COLO829 (cell line): ENCODE results near the gene PDZRN3.

Experiments
- DNase-seq: peaks from one replicate; pipeline ENCODE4 v3.0.0; 2012; ENCODE audit warnings: low spot score

Gene PDZRN3

DNA sequence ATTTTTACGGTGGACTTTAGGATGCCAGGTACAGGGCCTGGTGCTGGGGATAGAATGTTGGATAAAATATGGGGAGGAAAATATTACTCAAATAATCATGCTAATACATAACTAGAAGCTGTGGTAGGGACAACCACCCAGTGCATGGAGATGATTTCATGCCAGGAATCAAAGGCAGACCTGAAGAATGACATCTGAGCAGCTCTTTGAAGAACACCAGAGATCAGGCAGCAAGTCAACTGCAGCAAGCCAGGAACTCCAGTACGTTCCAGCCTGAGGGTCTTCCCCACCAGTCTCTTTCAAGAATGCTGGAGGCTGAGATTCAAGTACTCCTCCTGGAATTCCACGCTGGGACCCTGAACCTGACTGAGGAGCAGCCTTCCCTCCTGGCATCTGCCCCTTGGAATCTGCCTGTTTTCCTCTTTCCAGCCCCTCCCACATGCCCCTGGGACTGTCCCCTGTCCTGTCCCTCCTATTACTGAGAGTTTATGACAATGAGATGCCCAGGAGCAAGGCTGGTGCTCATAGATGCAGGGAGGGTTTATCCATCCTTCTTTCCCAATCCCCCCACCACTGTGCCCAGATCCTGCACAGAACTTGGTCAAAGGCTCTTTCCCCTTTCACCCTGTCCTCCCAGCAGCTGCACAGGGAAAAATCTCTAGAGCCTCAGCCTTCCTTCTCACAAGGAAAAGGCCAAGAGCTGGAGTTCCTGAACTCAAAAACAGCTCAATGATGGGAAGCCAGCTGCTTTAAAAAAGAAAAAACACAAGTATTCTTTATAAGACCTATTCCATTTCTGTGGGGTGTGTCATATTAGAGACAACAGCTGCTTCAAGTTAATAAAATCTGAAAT lies 68.0 kb downstream of the PDZRN3 start:
- no peak for DNase-seq

DNA sequence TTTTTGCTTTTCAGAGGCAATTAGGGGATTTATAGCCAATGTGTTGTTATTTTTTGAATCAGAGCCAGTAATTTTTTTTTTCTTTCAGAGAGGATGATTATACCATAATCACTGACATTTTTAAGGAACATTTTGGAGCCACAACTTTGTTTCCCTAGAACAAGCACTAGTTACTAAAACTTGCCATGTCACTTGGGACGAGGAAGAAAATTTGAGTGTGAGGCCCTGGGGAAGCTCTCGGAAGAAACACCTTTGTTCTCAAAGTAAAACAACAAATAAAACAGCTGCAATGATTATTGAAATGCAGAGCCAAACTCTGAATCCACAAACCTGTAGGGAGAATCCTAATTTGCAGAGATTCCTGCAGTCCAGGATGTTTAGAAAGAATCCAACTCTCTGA lies 69.7 kb downstream of the PDZRN3 start:
- DNase-seq: no peak

DNA sequence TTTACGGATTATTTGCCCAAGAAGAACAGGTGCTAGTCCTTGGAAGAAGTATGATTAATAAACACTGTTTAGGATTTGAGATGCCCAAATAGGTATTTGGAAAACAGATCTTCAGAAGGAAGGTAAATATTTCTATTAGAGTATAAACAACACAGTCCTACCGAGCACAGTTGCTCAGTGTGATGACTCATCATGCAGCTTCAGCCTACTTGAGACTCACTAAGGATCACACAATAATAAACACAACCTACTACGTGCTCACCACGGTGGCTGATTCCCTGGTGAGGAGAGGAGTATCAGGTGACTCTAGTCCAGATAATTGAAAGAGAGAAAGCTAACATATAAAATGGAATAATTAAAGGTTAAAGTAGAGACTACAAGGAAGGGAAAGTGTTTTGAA lies 72.0 kb downstream of the PDZRN3 start:
- DNase-seq: no peak

DNA sequence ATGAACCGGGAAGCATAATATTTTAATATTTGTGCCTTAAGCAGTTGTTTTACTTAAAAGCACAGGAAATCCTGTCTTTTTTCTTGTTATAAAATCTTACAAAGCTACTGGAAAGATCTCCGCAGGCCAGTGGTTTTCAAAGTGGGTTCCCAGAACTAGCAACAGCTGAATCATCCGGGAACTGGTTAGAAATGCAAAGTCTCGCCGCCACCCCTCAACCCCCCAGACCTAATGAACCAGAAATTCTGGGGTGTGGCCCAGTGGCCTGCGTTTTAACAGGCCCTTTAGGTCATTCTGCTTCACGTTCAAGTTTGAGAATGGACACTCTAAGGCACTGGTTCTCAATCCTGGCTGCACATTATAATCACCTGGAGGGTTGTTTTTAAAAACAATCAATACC lies 74.7 kb downstream of the PDZRN3 start:
- no peak for DNase-seq

DNA sequence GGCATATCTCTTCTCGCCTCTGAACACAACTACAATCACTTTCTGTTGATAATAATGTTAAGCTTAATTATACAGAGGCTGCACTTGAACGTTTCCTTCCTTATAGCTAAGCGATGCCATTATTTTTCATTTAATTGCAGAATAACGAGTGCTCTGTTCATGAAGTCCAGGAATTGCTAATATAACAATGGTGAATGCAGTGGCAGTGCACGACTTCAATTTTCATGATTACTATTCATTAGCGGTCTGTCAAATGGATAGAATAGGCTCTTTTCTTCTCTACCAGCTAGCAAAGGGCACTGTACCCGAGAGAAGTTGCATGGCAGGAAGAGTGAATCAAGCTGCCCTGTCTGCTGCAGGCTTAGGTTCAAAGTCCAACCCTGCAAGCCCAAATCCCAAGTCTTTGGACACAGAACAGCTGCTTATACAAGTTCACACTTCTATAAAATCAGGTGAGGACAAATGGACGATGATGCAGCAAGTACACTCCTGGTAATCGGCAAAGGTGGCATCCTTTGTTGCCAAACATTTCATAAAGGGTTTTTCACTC lies 75.6 kb downstream of the PDZRN3 start:
- DNase-seq: peak; percentile 81

DNA sequence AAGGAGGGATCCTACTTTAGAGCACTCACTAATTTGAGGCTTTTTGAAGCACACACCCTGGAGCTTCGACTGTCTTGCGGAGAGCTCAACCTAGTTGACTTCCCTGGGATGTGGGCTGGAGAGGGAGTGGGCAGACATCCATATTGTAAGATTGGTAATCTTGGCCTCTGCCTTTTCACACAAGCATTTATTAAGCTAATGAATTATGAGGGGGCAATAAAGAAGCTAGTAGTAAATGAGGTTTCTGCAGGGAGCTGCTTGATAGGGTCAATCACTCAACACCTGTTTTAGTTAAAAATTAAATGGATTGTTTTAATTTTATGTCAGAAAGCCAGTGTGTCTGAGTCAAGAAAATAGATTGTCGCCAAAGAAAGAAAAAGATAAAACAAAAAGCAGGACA lies 76.3 kb downstream of the PDZRN3 start:
- DNase-seq: no peak

DNA sequence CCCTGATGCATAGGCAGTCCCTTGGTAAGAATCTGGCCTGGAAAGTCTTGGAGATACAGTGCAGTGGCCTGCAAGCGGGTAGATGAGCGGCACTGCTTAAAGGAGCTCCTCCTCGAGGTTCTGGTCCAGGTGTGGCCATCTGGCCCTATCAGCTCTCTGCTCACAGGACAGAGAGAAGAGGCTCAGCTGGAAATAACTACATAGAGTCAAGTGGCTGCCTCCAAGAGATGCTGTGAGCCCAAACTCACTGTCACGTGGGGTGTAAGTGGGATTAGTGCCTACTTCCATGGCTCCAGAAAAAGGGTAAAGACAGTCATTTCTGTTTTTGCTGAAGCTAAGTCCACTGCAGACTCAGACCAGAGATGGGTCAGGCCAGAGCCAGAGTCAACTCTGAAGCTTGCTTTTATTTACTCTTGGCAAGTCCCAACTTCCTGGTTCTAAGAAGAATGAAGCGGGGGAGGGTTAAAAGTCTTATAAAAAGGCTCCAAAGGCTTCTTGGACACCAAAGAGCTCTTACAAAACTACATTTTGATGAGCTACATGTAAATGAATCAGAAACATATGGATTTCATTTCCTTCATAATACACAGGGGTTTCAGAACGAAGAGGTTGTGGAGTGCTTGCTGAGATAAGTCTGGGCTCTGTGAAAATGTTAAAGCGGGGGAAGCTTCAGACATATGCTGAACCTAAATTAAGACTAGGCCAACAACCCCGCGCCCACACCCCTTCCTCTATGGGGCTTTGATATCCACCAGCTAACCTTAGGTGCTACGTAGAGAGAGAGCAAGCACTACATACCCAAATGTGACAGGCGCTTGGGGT lies 77.1 kb downstream of the PDZRN3 start:
- DNase-seq: no peak

DNA sequence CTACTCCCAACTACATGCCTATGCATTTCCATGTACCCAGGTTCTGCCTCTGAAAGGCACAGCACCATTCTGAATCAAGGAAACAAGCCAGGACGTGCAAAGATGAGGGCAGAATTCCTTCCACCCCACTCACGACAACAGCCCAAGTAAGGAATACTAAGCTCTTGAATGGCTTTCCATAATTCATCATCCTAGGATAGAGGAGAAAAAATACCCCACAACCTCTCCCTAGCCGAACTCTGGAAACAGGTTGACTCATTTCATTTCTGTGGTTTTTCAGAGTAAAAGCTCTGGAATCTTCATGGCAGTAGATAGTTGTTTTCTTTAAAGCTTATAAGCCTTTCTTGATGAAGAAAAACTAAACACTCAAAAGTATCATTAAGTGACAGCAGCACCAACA lies 77.8 kb downstream of the PDZRN3 start:
- no peak for DNase-seq

DNA sequence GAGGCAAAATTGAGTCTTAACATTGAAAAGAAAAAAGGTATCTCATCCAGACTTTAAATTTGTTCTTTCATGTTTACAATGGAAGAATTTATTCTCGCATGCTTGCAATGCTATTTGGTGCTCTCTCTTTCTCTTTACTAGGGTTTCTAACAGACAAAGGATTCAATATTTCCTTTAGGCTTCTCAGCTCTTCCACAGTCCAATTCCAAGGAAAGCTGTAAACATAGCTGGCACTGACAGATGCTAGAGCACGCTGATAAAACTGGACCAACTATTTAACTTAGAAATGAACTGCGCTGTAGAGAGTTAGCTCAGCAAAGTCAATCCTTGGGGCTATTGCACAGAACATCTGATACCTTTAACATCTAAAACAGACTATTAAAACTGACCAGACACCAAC lies 81.3 kb downstream of the PDZRN3 start:
- DNase-seq: no peak

DNA sequence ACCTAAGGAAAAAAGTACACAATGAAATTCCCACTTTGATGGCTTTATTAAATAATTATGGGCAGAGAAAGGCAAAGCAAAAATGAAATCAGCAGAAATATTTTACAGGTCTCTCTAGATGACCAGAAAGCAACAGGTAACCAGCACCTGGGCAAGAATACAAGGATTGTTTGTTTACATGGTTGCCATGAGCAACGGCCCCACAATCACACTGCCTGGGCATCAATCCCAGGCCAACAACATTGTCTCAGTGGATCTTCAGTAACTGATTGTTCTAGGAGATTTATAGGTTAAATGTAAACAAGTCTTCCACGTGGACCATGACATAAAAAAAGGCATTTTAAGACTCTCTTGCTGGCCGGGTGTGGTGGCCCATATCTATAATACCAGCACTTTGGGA lies 82.6 kb downstream of the PDZRN3 start:
- DNase-seq: no peak

DNA sequence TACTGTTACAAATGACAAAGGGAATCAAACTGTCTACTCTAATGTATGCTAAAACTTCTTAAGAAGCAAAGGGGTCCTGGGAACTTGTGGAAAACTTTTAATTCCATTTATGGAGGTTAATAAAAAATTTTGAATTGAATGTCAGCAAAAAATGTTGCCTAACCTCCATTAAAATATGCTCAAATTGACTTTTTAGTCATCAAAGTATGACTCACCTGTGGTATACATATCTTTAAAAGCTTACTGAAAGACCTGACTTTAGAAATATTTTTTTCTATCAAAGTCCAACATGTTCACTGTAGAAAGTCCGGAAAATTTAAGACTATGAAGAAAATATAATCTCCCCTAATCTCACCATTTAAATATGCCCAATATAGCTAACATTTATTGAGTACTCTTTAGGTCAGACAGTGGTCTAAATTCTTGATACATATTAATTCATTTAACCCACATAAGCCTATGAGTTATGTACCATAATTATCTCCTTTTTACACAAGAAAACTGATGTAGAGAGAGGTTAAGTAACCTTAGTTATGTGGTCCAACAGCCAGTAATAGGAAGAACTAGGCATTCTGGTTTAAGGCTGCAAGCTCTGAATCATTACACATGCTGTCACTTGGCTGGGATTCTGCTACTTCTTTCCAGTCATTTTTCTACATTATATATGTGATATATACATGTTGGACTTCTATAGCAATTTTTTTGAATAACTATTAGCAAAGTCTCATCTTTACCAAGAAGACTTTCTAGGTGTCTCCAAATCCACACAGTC lies 83.6 kb downstream of the PDZRN3 start:
- DNase-seq: no peak

DNA sequence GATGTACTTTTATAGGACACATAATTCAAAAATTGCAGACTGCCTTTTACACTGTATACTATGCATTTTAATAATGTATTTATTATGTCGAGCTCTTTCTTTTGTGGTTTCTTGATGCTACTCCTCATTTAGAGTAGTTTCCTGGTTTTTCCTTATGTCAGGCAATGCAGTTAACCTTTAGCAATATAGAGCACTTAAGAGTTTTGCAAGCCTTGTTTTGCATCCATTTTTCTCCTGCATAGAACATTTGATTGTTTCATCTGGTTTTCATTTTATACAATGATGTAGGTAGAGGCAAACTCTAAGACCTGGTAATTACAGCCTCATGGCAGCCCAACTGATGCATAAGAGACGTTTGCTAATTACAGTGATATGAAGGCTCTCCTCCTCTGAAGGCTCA lies 86.3 kb downstream of the PDZRN3 start:
- no peak for DNase-seq

DNA sequence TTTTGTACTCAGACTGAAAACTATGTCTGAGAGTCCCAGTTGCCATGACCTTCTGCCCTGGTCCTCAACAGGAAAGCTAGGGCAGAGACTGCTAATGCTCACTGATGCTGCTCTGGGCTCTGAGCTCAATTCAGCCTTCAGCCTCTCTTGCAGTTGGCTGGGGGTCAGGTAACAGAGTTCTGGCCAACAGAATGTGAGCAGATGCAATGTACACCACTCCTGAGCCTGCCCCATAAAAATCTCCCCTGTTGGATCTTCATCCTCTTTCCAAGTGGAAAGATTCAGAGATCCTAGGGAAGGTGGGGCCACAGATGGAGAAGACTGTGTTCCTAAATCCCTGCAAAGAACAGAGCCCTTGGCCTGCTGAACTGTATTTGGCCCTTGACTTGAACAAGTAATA lies 87.8 kb downstream of the PDZRN3 start:
- no peak for DNase-seq

DNA sequence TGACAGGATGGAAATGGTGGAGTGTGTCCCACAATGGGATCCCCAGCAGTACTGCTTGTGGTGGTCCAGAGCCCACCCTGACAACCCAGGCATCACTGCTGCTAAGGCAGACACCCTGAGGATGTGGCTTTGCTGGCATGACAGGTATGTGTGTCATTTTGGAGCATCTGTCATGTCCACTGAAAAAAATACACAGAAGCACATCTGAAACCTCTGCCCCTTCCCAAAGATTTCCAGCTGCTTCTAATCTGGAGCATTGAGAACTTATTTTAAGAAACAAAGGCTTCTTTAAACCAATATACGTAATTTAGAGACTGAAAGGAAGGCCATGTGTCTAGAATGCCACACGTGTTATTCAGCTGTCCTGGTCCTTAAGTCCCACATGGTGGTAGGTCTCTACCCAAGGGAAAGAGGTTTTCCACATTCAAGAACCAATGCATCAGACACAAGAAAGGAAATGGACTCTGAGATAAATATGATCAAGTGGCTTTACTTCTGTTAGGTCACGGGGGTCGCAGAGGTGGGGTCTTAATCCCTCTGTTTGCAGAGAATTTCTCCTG lies 88.3 kb downstream of the PDZRN3 start:
- no peak for DNase-seq

DNA sequence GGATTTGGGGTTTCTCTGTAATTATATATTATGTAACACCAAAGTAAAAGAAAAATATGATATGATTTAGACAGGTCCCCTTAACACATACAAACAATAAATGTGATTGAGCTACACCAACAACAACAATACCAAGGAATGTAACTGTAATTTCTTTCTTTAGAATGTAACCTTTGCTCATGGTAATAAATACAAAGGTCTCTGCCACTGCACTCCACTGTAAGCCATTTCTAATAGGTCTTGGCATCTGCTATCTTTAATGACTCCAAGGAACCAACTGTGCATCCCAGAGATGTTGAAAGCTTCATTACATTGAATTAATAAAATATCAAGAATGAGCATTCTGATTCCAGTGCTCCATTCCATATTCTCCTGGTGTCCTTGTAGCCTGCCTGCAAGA lies 88.8 kb downstream of the PDZRN3 start:
- no peak for DNase-seq

DNA sequence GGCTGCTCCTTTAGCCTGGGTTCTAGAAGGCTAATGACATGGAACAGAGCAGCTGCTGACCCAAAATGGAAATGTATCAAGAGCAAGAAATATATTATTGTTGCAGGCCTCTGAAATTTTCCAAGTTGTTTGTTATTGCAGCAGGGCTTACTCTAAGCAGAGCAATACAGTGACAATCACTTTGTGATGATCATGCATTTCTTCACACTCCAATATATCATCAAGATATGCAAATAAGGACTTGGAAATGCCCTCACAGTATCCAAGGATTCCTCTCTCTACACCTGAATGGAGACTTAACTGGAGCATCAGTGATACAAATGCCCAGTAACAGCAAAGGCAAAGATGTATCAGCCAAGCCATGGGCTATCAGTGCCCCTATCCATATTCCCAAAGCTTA lies 89.6 kb downstream of the PDZRN3 start:
- no peak for DNase-seq

DNA sequence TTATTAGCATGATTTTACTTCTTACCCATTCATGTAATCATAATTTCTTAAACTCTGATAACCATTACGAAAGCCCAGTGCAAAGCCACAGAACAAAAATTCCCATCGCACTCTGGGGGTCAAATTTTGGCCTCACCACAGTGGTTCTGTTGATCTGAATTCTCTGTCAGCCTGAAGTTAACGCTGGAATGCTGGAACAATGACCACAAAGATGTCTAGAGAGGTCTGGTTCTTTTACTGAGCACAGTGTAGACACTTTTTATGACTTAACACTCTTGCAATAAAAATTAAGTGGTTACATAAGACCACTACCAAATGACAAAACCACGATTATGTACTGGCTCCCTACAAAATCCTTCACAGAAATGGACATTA lies 94.7 kb downstream of the PDZRN3 start:
- DNase-seq: no peak

DNA sequence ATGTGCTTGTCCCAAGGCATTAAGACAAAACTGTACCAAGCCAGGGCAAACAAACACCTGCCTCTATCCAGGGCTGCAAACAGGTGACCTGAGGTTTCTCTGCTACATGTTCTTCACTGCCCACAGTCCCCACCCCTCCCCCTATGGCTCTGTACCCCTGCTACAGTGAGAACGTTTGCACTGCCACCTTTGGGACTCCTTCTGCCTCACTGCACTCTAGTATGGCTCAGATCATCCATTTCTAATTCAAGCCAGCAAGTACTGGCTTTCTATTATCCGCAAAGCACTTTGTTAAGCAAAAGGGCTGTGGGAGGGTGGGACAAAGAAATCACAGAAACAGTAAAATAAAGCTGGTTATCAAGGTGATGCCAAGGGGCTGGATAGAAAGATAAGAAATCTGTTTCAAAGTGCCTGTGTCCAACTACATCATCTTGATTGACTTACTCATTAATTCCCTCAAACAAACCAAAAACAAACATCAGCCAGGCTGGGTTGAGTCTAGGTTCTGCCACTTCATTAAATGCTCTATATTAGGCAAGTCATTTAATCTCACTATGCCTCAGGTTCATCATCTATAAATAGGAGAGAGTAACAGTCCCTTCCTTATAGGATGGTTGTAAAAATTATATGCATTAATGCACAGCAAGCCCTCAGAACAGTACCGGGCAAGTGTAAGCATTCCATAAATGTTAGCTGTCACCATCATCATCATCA lies 95.3 kb downstream of the PDZRN3 start:
- no peak for DNase-seq

DNA sequence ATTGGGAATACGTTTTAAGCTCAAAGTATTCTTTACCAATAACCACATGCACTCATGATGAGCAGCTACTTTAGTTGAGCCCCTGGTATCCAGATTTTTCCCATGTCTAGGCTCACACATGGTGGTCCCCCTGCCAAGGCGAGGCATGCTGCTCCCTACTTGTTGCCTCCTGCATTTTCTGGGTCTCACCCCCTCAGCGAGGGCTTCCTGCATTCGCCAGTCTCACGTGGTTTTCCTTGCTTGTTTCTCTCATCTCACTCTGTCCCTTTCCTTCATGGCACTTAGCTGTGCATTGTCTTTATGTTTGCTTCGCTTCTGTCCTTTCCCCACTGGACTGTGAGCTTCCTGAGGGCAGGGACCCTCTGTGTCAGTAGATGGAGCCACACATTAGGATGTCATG lies 99.2 kb downstream of the PDZRN3 start:
- DNase-seq: no peak

DNA sequence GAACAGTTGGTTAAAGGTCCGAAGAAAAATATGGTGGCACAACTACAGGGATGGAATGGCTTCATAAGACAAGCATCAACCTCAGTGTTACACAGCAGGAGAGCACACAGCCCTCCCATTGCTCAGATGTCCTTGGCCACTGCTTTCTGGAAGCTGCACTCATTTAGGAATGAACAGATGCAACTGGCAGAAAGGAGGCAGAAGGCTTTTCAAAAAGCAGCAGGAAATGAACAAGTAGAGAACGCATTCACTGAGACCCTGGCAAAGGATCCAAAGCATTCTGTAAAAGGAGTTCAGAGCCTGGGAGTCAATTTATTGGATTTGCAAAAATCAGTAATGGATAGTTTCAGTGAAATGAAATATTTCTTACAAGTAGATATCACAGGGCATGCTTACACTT lies 101.1 kb downstream of the PDZRN3 start:
- DNase-seq: no peak

DNA sequence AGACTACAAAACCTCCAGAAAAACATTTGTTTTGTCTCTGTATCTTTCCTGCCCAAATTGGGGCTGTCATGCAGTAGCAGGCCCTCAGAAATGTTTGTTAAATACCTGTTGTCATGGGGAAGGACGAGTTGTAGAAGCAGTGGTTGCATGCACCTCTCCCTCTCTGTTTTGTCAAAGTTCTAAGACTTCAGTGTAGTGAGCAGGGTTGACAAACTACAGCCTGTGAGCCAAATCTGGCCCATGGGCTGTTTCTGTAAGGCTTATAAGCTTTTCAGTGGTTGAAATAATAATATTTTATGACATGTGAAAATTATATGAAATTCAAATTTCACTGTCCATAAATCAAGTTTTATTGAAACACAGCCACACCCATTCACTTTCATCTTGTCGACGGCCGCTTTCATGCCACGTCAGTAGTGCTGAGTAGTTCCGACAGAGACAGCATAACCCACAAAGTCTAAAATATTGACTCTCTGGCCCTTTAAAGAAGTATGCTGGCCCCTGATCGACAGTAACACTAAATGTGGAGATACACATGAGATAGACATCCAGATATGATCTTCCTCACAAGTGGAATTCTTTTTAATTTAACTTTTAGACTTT lies 102.9 kb downstream of the PDZRN3 start:
- no peak for DNase-seq
